Measurements from ENCODE around the gene KMT2C.

The KMT2C gene

DNA sequence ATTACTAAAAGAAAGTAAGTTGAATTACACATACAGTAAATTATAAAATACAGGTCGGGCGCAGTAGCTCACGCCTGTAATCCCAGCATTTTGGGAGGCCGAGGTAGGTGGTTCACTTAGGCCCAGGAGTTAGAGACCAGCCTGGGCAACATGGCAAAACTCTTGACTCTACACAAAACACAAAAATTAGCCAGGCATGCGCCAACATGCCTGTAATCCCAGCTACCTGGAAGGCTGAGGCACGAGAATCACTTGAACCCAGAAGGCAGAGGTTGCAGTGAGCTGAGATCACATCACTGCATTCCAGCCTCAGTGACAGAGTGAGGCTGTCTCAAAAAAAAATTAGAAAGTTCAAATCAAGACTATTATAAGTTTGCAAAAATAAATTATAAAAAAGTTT, 235.4 kb downstream of the KMT2C start:
- DNase-seq (ENCODE audit: low spot score) = no peak

GRCh38 chr7:152196391-152196790, 239.4 kb downstream of the KMT2C start:
- DNase-seq (ENCODE audit: low spot score) = no peak

DNA sequence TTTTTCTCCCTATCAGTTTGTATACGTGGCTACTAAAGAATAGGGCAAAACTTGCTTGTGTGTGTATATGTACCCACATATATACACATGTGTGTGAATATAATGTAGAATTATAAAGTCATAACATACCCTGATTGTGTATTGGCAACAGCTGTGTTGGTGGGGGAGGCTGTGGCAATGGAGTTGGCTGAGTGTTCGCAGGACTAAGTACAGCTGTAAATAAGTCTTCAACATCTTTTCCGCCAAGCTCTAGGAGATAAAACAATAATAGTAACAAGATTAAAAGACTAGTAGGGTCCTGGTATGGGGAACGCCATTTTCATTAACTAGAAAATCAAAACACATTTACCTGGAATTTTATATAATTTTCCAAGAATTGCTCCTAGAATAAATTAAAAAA, 241.9 kb downstream of the KMT2C start:
- no peak for DNase-seq (ENCODE audit: low spot score)

DNA sequence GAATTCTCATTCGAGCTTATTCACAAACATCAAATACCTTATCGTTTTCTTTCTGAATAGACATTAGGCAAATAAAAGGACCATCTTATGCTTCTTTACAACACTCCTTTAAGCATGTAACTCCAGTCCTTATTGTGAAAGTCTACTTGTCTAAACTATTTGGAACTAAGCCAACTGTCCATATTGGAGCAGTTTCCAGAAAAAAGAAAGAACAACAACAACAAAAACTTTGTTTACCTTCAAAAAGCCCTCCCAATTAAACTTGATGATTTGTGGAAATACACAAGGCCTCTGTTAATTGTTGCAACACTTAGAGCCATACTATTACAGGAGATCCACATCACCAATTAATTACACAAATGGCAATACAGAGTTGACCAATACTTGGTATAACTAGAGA, 246.7 kb downstream of the KMT2C start:
- DNase-seq (ENCODE audit: low spot score) = no peak

- DNase-seq (ENCODE audit: low spot score) = no peak
These were observed 250.2 kb downstream of the KMT2C start for GRCh38 chr7:152185558-152185957.

GRCh38 chr7:152180587-152180986, 255.2 kb downstream of the KMT2C start:
- peak; percentile 80 for DNase-seq (ENCODE audit: low spot score)

- no peak for DNase-seq (ENCODE audit: low spot score)
These were observed 255.8 kb downstream of the KMT2C start for GRCh38 chr7:152180048-152180447.

GRCh38 chr7:152178405-152179058, 257.3 kb downstream of the KMT2C start:
- DNase-seq (ENCODE audit: low spot score) = no peak

DNA sequence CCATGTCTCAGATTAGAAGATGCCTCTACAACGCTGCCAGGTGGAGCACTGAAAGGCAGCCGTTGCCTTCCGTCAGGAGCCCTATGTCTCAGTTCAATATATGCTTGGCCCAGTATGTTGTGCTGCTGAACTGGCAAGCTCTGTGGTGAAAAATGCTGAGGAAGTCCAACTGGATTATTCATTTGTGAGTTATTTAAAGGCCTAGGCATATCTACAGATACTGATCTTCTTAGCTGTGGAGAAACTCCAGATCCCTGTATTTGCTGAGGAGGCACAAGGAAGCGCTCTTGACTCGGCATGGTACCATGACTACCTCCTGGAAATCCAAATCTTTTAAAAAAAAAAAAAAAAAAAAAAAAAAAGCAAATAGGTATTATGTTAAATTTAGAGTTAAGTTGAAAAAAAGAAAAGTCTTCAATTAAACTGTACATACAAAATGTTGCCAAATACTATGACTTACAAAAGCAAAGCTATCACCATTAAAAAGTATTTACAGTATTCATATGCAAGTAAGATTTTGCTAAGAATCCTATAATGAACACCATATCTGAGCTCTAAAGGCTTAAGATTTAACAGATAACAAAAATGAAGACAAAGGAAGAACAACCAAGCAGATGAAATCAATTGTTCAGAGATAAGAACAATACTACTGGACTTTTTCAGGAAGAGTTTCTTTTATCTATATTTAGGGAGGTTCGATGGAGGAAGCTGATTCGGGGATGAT, 258.0 kb downstream of the KMT2C start:
- DNase-seq (ENCODE audit: low spot score) = no peak

DNA sequence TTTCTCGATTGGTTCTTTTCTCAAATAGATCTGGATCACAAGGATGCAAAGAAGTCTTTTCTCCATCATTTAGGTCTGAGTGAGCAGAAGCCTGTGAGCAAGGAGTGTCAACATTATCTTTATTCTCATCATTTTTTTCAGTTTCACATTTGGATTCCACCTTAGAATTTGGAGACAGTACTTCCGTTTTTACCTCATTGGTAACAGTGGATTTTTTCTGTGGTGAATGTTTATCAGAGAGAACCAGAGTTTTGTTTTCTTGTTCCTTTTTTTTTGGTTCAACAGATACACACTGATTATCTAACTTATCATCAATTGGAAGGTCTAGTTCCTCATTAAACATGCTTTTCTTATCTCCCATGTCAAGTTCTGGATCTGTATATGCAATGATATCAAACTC, 259.0 kb downstream of the KMT2C start:
- no peak for DNase-seq (ENCODE audit: low spot score)

DNA sequence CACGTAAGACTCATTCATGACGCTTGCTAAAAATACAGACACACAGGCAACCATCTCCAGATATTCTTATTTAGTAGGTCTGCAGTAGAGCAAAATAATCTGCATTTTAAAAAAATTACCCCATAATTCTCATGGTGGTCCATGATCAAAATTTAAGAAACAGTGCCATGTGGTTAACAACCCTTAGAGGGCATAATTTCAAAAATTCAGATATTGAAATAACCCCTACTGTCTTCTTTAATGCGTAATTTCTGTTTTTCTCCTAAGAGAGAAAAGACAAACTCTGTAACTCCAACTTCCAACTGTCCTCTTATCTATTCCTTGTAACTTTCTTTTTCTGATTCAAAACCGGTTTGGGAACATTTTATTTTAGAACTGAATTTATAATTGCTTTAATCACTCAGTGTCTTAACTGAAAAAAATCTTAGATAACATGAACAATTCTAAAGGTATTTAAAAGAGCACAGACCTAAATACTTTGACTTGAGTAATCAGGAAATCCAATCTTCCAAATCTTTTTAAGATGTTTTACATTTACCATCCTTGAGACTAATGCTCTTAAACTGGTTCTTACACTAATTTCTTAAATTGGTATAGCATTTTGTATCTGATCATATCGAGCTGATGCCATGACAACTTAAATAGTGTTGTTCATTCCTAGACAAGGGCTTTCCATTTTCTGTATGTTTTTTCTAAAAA, 262.3 kb downstream of the KMT2C start:
- no peak for DNase-seq (ENCODE audit: low spot score)

DNA sequence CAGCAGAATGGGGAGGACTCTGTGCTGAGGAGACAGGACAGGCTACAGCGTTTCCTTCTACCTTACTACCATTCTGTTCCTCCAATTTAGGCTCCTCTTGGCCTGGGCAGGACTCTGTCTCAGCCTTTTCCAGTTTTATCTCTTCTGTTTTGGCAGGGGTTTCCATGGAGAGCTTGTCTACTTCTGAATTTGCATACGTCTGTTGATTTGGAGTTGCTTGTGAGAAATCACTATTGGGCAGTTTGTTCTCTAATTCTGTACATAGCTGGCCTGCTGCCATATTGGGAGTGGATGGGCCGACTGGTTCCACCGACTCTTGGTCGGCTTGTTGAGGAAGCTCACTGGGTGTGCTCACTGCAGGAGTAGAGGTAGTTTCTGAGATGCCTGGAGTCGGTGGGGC, 273.5 kb downstream of the KMT2C start:
- DNase-seq (ENCODE audit: low spot score) = no peak

DNA sequence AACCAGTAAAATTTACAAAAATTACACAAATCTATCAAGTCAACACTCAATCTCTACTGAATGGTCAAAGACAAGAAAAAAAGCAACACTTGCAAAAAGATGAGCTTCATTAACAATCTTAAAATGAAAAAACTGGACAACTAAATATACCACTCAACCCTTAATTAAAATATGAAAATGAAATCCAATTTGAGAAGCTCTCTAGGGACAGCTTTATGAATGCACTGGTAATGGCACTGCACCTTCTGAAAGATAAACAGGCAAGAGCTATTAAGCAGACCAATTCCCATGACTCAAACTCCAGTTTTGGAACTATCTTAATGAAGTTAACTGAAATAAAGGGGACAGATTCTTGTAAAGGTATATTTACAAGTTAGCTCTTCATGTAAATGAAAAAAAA, 274.6 kb downstream of the KMT2C start:
- no peak for DNase-seq (ENCODE audit: low spot score)

DNA sequence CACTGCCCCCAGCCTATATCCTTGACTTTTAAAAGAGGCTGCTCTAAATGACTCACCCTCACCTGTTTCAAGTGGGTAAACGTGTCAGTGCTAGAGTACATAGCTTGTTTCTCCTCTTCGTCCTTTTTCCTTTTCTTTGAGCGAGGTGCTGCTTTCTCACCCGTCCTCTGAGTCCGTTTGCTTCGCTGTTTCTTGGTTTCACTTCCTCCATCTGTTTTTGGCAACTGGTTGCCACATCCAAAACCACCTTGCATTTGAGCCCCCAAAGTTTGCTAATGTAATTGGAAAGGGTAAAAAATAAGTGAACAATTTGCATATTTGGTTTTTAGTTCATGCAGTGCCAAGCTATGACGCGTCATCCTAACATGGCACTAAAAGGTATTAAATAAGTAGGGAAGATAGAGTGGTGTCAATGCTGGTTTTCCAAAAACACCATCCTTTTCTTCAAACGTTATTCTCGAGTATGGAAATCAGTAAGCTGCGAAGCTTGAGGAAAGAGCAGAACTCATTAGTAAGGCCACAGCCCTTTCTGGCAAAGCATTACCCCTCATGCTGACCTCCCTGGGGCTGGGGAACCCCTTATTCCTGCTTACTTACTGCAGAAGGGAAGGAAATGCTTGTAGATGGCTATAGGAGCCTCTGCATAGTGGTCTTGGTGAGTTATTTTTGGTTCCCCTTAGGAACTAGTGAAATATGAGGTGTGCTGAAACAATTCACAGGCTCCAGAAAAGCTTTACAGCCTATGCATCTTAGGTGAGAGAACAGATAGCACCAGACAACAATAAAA, 276.8 kb downstream of the KMT2C start:
- DNase-seq (ENCODE audit: low spot score) = no peak

GRCh38 chr7:152152267-152152666, 283.5 kb downstream of the KMT2C start:
- DNase-seq (ENCODE audit: low spot score) = no peak

- no peak for DNase-seq (ENCODE audit: low spot score)
These were observed 286.4 kb downstream of the KMT2C start for GRCh38 chr7:152149363-152149762.

DNA sequence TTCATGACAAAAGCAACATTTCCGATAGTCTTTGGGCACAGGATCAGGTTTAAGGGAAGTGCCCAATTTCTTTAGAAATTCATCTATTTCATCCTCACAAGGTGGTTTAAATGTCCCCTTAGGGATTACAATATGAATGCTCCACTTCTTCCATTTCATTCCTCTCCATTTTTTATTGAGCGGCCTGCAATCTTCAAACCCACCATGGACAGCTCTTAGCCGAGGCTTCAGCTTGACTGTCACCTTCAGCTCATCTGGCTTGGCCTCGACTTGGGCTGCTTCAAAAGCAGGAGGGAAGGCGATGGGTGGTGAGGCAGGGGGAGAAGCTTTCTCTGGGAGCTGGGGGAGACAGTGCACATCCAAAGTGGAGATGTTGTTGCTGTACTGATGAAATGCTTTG, 287.1 kb downstream of the KMT2C start:
- DNase-seq (ENCODE audit: low spot score) = no peak

DNA sequence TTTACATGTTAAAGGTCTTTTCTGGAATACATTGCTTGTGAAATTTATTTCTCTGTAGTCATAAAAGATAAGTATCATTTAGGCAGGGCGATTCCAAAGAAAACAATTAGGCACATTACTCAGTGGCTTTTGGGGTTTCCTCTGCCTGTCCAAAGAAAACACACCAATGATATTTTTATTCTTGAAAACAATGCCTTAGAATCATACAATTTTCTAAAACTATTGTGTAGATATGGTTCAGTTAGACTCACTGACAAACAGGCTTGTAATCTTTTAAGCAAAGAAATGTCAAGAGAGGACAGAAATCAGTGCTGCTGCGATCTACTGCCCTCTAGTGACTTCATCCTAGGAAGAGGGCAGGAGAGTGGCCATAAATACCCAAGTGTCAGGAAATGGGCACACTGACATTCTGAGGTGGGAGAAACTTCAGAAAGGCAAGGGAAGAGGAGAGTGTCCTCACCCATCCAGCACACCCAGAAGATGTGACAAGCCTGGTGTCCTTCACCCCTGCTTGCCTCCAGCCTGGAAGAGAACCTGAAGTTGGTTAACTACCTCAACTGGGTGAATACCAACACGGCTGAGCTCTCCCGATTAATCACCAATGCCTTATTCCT, 289.8 kb downstream of the KMT2C start:
- peak; percentile 25 for DNase-seq (ENCODE audit: low spot score)

DNA sequence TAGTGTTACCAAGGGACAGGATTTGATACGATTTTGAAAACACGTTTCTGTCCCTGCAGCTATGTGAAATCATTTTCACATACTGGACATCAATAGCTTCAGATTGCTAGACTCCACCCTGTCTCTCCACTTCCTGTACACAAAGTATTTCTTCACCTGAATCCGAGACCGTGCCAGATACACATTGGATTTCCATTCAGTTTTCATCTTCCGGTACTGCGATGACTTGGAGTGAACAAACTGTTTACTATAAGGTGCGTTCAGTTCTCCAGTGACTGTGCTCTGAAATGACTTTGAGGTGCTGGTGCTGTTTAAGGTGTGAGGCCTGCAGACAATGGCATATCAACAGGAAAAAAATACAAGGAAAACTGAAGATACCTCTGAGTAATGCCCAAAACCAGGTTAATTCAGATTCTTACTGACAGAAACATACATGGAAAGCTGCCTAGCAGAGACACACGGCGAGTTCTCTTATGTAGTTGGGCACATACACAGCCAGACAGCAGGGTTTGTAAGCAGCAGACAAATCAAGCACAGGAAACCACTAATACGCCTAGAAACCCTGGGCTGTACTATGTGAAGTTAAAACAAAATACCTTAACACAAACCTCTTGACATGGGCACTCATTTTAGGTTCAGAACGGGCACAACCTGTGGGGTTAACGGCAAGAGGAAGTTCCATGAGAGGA, 291.1 kb downstream of the KMT2C start:
- DNase-seq (ENCODE audit: low spot score) = no peak

DNA sequence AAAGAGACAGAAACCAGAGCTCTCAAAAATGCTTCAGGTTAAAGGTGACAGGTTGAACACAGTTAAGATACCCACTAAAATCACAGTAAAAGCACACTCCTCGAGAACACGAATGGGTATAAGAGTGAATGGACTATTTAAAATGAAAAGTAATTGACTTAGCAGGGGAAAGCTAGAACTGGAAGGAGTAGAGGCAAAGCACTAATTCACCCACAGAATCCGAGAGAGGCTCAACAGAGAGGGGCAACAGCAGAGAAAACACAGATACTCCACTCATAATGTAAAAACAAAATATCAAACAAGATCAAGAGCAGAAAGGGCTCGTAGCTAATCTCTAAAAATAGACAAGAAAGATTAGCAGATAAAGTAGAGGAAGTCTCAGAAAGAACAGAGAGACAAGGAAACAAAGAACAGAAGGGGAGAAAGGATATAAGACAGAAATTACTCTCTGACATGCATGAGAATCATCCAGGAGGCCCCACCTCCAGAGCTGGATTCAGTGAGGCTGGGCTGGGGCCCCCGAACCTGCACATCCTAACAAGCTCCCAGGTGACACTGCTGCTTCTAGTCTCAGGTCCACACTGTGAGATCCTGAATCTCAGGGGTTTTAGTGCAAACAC, 292.7 kb downstream of the KMT2C start:
- DNase-seq (ENCODE audit: low spot score) = no peak

- DNase-seq (ENCODE audit: low spot score) = no peak
These were observed 295.2 kb downstream of the KMT2C start for GRCh38 chr7:152140560-152140959.
